Measurements from ENCODE around the gene TCF19. TPM values are rescaled to one million over a fixed set of nuclear protein-coding genes. Genes with fewer than 3 reads are reported as not detected.

TCF19 gene
- total RNA-seq, 1 experiment from 2014 or later, result 15.0 TPM

DNA sequence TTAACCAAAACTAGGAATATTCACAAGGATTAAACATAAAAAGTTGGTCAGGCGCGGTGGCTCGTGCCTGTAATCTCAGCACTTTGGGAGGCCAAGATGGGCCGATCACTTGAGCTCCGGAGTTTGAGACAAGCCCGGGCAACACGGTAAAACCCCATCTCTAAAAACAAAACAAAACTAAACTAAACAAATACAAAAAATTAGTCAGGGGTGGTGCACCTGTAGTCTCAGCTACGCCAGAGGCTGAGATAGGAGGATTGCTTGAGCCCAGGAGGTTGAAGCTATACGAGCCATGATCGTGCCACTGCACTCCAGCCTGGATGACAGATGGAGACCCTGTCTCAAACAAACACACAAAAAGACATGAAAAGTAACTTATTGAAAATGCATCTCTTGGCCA lies 22.7 kb upstream of the TCF19 start:
- TF ChIP-seq, protein P1, sequence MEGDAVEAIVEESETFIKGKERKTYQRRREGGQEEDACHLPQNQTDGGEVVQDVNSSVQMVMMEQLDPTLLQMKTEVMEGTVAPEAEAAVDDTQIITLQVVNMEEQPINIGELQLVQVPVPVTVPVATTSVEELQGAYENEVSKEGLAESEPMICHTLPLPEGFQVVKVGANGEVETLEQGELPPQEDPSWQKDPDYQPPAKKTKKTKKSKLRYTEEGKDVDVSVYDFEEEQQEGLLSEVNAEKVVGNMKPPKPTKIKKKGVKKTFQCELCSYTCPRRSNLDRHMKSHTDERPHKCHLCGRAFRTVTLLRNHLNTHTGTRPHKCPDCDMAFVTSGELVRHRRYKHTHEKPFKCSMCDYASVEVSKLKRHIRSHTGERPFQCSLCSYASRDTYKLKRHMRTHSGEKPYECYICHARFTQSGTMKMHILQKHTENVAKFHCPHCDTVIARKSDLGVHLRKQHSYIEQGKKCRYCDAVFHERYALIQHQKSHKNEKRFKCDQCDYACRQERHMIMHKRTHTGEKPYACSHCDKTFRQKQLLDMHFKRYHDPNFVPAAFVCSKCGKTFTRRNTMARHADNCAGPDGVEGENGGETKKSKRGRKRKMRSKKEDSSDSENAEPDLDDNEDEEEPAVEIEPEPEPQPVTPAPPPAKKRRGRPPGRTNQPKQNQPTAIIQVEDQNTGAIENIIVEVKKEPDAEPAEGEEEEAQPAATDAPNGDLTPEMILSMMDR (conservative IDR thresholded peaks at IDR 0.05), result no peak
- Histone ChIP-seq H3K4me2 (ENCODE audit: insufficient read depth, insufficient read length, low read length) (no peak overlapping the region), H2BK120ac (ENCODE audit: low read depth, low read length, poor library complexity, severe bottlenecking) (no peak overlapping the region), H2BK20ac (ENCODE audit: low read depth, low read length, poor library complexity, severe bottlenecking) (no peak overlapping the region), H3K23ac (ENCODE audit: insufficient read length, low read depth, low read length) (no peak overlapping the region), H3K23me2 (ENCODE audit: insufficient read length, low read depth, low read length, poor library complexity, severe bottlenecking) (no peaks in the 10 kb centered on the region), H2AFZ (ENCODE audit: low read length) (no peak overlapping the region), H4K20me1 (ENCODE audit: control insufficient read depth, insufficient read depth, insufficient read length) (no peaks in the 10 kb centered on the region), H3K9me3 (ENCODE audit: control insufficient read depth, low read depth, low read length) (no peaks in the 10 kb centered on the region), H3K27me3 (ENCODE audit: insufficient read depth, low read length) (no peaks in the 10 kb centered on the region), H3K18ac (ENCODE audit: insufficient read length, low read depth, low read length) (no peak overlapping the region), H3K4ac (ENCODE audit: low read depth, low read length) (no peak overlapping the region), H2BK15ac (ENCODE audit: low read depth, low read length) (no peak overlapping the region), H3K56ac (ENCODE audit: insufficient read length, low read depth, low read length) (no peak overlapping the region), H3K4me1 (ENCODE audit: insufficient read depth, low read length) (peaks cover 7% of the 10 kb centered on the region; the same call in 1 of the 2 replicates), H3K27ac (ENCODE audit: insufficient read length, low read depth, low read length) (no peak overlapping the region), H3K79me1 (ENCODE audit: insufficient read depth, low read depth, low read length, poor library complexity, severe bottlenecking) (no peaks in the 10 kb centered on the region), H2BK5ac (ENCODE audit: insufficient read length, low read length) (no peak overlapping the region), H3K14ac (ENCODE audit: insufficient read depth, low read length) (no peak overlapping the region), H2BK12ac (ENCODE audit: insufficient read length, low read depth, low read length) (no peak overlapping the region), H4K91ac (ENCODE audit: insufficient read length, low read depth, low read length) (no peak overlapping the region), H3K9ac (ENCODE audit: extremely low read depth, insufficient read length, low read length) (no peak overlapping the region), H3K79me2 (ENCODE audit: insufficient read depth, low read length) (no peaks in the 10 kb centered on the region), H2AK5ac (ENCODE audit: insufficient read length, low read length) (no peak overlapping the region), H4K8ac (replicated peaks; ENCODE audit: insufficient read length, low read depth, low read length) (no peak overlapping the region), H4K5ac (ENCODE audit: insufficient read length, low read depth, low read length) (no peak overlapping the region), H3T11ph (ENCODE audit: low read length) (no peak overlapping the region)
- Mint-ChIP-seq H3K9me3 (no peaks in the 10 kb centered on the region; a peak in 2 of 5 replicates), H3K27me3 (ENCODE audit: low read depth) (no peaks in the 10 kb centered on the region; the same call in none of the 2 replicates), H3K27ac (no peak overlapping the region), H3K4me3 (no peak overlapping the region), H3K4me1 (peaks cover 31 to 34% of the 10 kb centered on the region in 2 experiments), H3K36me3 (ENCODE audit: insufficient read depth in 1 of 3, low read depth in 3 of 3) (peaks cover 0 to 5% (median 3%) of the 10 kb centered on the region in 3 experiments; a peak in 2 of 7 replicates)
- no CpG with 5 or more reads among the region's 10 CpGs for whole genome bisulfite sequencing (ENCODE audit: extremely low coverage, insufficient read length, low lambda C conversion rate)
- no peak for DNase-seq

All from H9 (cell line).